Activated gamma-delta T cell treated with Interleukin-2 at 50 U/mL for 16 hours (primary cell): Measurements from ENCODE around the gene ZNF207.
"Not testable (repeated sequence)": the region's sequence is repeated elsewhere in the genome, so short reads cannot be mapped to it uniquely, and the experiment has no call there.

Experiments used
- DNase-seq: peaks from one replicate; pipeline ENCODE4 v3.0.0-alpha.2; 2020

ZNF207 gene

GRCh38 chr17:32388613-32389459 is 38.9 kb downstream of the ZNF207 start:
- DNase-seq: no peak

GRCh38 chr17:32393904-32394303 is 43.9 kb downstream of the ZNF207 start:
- DNase-seq: no peak

GRCh38 chr17:32396343-32396742 is 46.4 kb downstream of the ZNF207 start:
- DNase-seq: no peak

GRCh38 chr17:32398946-32399345 is 49.0 kb downstream of the ZNF207 start:
- DNase-seq: no peak

GRCh38 chr17:32410085-32410484 is 60.1 kb downstream of the ZNF207 start:
- DNase-seq: not testable (repeated sequence)

- DNase-seq: no peak
These were observed 76.9 kb downstream of the ZNF207 start for GRCh38 chr17:32426894-32427293.

- no peak for DNase-seq
These were observed 79.6 kb downstream of the ZNF207 start for GRCh38 chr17:32429598-32429997.
